Measurements from ENCODE around the gene FYCO1.

DNA sequence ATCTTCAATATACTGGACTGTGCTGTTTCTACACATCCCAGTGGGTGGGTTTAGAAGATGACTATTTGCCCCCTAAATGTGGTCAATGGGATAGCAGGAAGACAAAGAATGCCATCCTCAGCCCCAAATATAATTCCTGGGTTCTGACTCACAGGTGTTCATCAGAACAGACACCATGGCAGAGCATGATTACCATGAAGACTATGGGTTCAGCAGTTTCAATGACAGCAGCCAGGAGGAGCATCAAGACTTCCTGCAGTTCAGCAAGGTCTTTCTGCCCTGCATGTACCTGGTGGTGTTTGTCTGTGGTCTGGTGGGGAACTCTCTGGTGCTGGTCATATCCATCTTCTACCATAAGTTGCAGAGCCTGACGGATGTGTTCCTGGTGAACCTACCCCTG is 49.3 kb downstream of the FYCO1 start:
- TF ChIP-seq NCOR1 (IDR thresholded peaks at IDR 0.05) (no peak), SIN3A (IDR thresholded peaks at IDR 0.05; ENCODE audit: borderline replicate concordance in 2 of 2, control insufficient read depth in 1 of 2, low read depth in 2 of 2, low read length in 2 of 2) (no peak), NFRKB (IDR thresholded peaks at IDR 0.05; ENCODE audit: low read depth) (no peak), TAF1 (IDR thresholded peaks at IDR 0.05; ENCODE audit: control insufficient read depth, extremely low read depth, insufficient read depth, low read length, severe bottlenecking) (no peak), ZZZ3 (IDR thresholded peaks at IDR 0.05) (no peak)
- TF ChIP-seq, protein P1, sequence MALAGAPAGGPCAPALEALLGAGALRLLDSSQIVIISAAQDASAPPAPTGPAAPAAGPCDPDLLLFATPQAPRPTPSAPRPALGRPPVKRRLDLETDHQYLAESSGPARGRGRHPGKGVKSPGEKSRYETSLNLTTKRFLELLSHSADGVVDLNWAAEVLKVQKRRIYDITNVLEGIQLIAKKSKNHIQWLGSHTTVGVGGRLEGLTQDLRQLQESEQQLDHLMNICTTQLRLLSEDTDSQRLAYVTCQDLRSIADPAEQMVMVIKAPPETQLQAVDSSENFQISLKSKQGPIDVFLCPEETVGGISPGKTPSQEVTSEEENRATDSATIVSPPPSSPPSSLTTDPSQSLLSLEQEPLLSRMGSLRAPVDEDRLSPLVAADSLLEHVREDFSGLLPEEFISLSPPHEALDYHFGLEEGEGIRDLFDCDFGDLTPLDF (CRISPR knock-in tag; IDR thresholded peaks at IDR 0.05): no peak

All from K562 (cell line).